Tibial nerve (tissue), 4 donors: ENCODE data around the gene RFFL. TPM values are rescaled to one million over a fixed set of nuclear protein-coding genes. Genes with fewer than 3 reads are reported as not detected.
A peak's percentile ranks its signal among the peaks of the same experiment; 100 is the strongest.

Experiments used
- DNase-seq, 2 donors: peaks; one replicate each; pipeline ENCODE4 v3.0.0-alpha.2; 2019; ENCODE audit warnings: low spot score in 2 of 2
- H3K27ac ChIP-seq, 4 donors: fragments of 200-600 bp; sonication (generic) in 3 of 4; one replicate each; pipeline ENCODE4 v1.5.1; 2017 to 2019; ENCODE audit warnings: mild to moderate bottlenecking in 1 of 4
- H3K27me3 ChIP-seq, 2 donors: fragments of 200-600 bp; sonication (generic) in 1 of 2; one replicate each; pipeline versions ENCODE4 v1.5.1 to v1.6.0; 2017 to 2019
- H3K36me3 ChIP-seq, 3 donors: fragments of 200-600 bp; sonication (generic); one replicate each; pipeline ENCODE4 v1.5.1; 2018 to 2019
- H3K4me1 ChIP-seq, 4 donors: fragments of 200-600 bp; sonication (generic) in 3 of 4; one replicate each; pipeline ENCODE4 v1.5.1; 2017 to 2019
- H3K4me3 ChIP-seq, 4 donors: fragments of 200-600 bp; sonication (generic) in 3 of 4; one replicate each; pipeline ENCODE4 v1.5.1; 2017 to 2019; ENCODE audit warnings: mild to moderate bottlenecking in 1 of 4, moderate library complexity in 1 of 4
- H3K9me3 ChIP-seq, 4 donors: fragments of 200-600 bp; sonication (generic) in 3 of 4; one replicate each; pipeline ENCODE4 v1.5.1; 2017 to 2019
- CTCF ChIP-seq, 5 experiments: fragments of 200-600 bp in 3 of 5; fragments of 450-650 bp in 2 of 5; sonication (generic) in 3 of 5; IDR thresholded peaks; one replicate each; pipeline ENCODE4 v1.5.1; 2016 to 2019; ENCODE audit warnings: antibody characterized with exemption in 5 of 5, mild to moderate bottlenecking in 3 of 5, moderate library complexity in 2 of 5
- EP300 ChIP-seq, 2 donors: sonication (generic); formaldehyde crosslinking; IDR thresholded peaks; one replicate each; pipeline ENCODE4 v1.6.1; 2017; ENCODE audit warnings: antibody characterized with exemption in 2 of 2, mild to moderate bottlenecking in 1 of 2
- POLR2A ChIP-seq, 2 donors: fragments of 450-650 bp; IDR thresholded peaks; one replicate each; pipeline ENCODE4 v1.6.1; 2017; ENCODE audit warnings: antibody characterized with exemption in 2 of 2, mild to moderate bottlenecking in 2 of 2, moderate library complexity in 2 of 2
- WGBS, 2 donors: methylation state at CpG; one replicate each; pipeline ENCODE4 v1.1.5; 2018; 5-methylcytosine and 5-hydroxymethylcytosine counted together
- total RNA-seq, 4 donors: library from RNA; depleted of rRNA; stranded (reverse); fragments of >200 nt; gene quantifications; one replicate each; pipeline ENCODE4 v1.1.0, GENCODE V29; 2016

Gene RFFL
- total RNA-seq, 4 donors from 2014 or later, result 10.8 to 41.3 (median 17.2) TPM

GRCh38 chr17:35086164-35086563, 22.7 kb upstream of the RFFL start:
- H3K4me1 ChIP-seq, result peaks cover 0 to 34% (median 13%) of the 10 kb centered on the region in 4 donors
- no peaks in the 10 kb centered on the region for H3K27me3 ChIP-seq
- DNase-seq, result no peak
- 94 to 96% methylated on average over 8 of the region's 8 CpGs for WGBS, 2 donors
- H3K27ac ChIP-seq, result no peak overlapping the region
- TF ChIP-seq CTCF (IDR thresholded peaks at IDR 0.05) (no peak), EP300 (IDR thresholded peaks at IDR 0.05) (no peak), POLR2A (IDR thresholded peaks at IDR 0.05) (no peak)
- no peak overlapping the region for H3K4me3 ChIP-seq
- H3K9me3 ChIP-seq, result no peaks in the 10 kb centered on the region
- no peaks in the 10 kb centered on the region for H3K36me3 ChIP-seq

- TF ChIP-seq EP300 (IDR thresholded peaks at IDR 0.05) (no peak), POLR2A (IDR thresholded peaks at IDR 0.05) (no peak), CTCF (IDR thresholded peaks at IDR 0.05) (no peak)
- Histone ChIP-seq H3K4me3 (no peak overlapping the region), H3K27ac (no peak overlapping the region), H3K4me1 (peaks cover 0 to 34% (median 13%) of the 10 kb centered on the region in 4 donors), H3K9me3 (no peaks in the 10 kb centered on the region), H3K27me3 (no peaks in the 10 kb centered on the region), H3K36me3 (no peaks in the 10 kb centered on the region)
- no peak for DNase-seq
- WGBS, 2 donors, result 86 to 88% methylated on average over 2 of the region's 2 CpGs
Measured at GRCh38 chr17:35084987-35085386, 21.5 kb upstream of the RFFL start.

GRCh38 chr17:35083071-35083470, 19.6 kb upstream of the RFFL start:
- H3K36me3 ChIP-seq, result no peaks in the 10 kb centered on the region
- DNase-seq, result no peak
- no peak overlapping the region for H3K4me3 ChIP-seq
- TF ChIP-seq POLR2A (IDR thresholded peaks at IDR 0.05), result no peak
- TF ChIP-seq CTCF (IDR thresholded peaks at IDR 0.05), result no peak
- no peak for TF ChIP-seq EP300 (IDR thresholded peaks at IDR 0.05)
- no peaks in the 10 kb centered on the region for H3K9me3 ChIP-seq
- peaks cover 0 to 25% (median 13%) of the 10 kb centered on the region in 4 donors for H3K4me1 ChIP-seq
- H3K27me3 ChIP-seq, result no peaks in the 10 kb centered on the region
- WGBS, 2 donors, result 69 to 74% methylated on average over 2 of the region's 2 CpGs
- no peak overlapping the region for H3K27ac ChIP-seq

- H3K9me3 ChIP-seq, result no peaks in the 10 kb centered on the region
- no peak overlapping the region for H3K4me3 ChIP-seq
- no peaks in the 10 kb centered on the region for H3K36me3 ChIP-seq
- peaks cover 0 to 16% (median 8%) of the 10 kb centered on the region in 4 donors for H3K4me1 ChIP-seq
- WGBS, 2 donors, result 57 to 62% methylated on average over 3 of the region's 3 CpGs
- TF ChIP-seq CTCF (IDR thresholded peaks at IDR 0.05) (no peak), EP300 (IDR thresholded peaks at IDR 0.05) (no peak), POLR2A (IDR thresholded peaks at IDR 0.05) (no peak)
- H3K27me3 ChIP-seq, result no peaks in the 10 kb centered on the region
- no peak for DNase-seq
- H3K27ac ChIP-seq, result peak overlapping the region in 1 of 4 donors; percentile 5
Measured at GRCh38 chr17:35082073-35082657, 18.7 kb upstream of the RFFL start.

- DNase-seq, result no peak
- peaks cover 0 to 12% (median 6%) of the 10 kb centered on the region in 4 donors for H3K4me1 ChIP-seq
- WGBS, 2 donors, result 44 to 70% methylated on average over 1 of the region's 1 CpG
- H3K9me3 ChIP-seq, result no peaks in the 10 kb centered on the region
- no peaks in the 10 kb centered on the region for H3K27me3 ChIP-seq
- H3K36me3 ChIP-seq, result no peaks in the 10 kb centered on the region
- H3K4me3 ChIP-seq, result no peak overlapping the region
- TF ChIP-seq POLR2A (IDR thresholded peaks at IDR 0.05) (no peak), CTCF (IDR thresholded peaks at IDR 0.05) (no peak)
- peak overlapping the region in 1 of 4 donors; percentile 5 for H3K27ac ChIP-seq
Measured at GRCh38 chr17:35081638-35082037, 18.1 kb upstream of the RFFL start.
